ENCODE results near the gene MAP1B.

The MAP1B gene

DNA sequence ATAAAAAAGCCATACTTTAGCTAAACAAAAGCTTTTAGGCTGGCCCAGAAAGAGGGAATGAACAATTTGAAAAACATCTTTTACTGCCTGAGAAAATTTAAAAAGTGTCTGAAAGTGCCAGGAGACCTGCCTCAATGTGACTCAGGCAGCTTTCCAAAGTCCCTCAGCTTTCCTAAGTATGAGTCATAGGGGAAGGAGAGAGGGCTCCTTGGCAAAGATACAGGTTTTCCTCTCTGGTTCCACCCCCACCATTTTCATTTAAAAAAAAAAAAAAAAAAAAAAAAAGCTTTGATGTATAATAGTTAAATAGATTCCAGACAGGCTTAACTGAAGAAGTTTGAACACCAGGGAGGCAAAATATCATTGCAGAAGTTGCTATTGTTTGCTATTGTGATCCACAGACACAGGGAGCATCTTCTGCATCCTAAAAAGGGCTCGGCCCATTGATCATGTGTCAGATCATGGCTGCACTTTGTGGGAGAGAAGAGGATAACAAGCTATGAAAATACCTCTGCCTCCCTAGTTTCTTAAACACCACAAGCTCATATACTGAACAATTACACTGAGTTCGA lies 141.2 kb downstream of the MAP1B start:
- Histone ChIP-seq H3K4me3 (ENCODE audit: low read depth, low read length) (no peak overlapping the region), H3K27me3 (ENCODE audit: control insufficient read depth, insufficient read depth, low read length) (no peaks in the 10 kb centered on the region), H3K36me3 (ENCODE audit: control insufficient read depth, insufficient read depth, low read length) (peaks cover 6% of the 10 kb centered on the region; the same call in 1 of the 2 replicates), H3K9me3 (ENCODE audit: control insufficient read depth, insufficient read depth, low read length) (no peaks in the 10 kb centered on the region), H3K27ac (ENCODE audit: low read depth, low read length) (peak overlapping the region; percentile 64), H3K9ac (ENCODE audit: low read depth, low read length) (no peak overlapping the region), H3K4me1 (ENCODE audit: control insufficient read depth, insufficient read depth, low read length) (peaks cover 28% of the 10 kb centered on the region)

DNA sequence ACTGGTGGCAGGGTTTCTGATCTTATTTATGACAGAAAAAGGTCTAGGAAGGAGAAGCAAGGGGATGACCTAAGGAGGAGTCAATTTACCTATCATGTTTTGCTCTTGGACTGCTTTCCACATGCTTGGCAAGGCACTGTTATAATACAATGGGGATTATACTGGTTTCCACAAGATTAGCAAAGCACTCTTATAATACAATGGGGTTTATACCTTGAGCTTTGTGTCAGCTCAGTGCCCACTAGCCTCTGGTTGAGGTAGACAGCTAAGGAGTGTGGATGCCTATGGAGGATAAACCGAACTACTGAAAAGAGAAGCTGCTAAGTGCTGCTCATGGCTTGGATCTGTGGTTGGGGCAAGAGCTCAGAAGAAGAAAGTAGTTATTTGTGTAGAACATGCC lies 144.1 kb downstream of the MAP1B start:
- H3K9me3 ChIP-seq (ENCODE audit: control insufficient read depth, insufficient read depth, low read length) = no peaks in the 10 kb centered on the region
- H3K36me3 ChIP-seq (ENCODE audit: control insufficient read depth, insufficient read depth, low read length) = peaks cover 6% of the 10 kb centered on the region; the same call in 1 of the 2 replicates
- H3K27me3 ChIP-seq (ENCODE audit: control insufficient read depth, insufficient read depth, low read length) = no peaks in the 10 kb centered on the region
- H3K4me3 ChIP-seq (ENCODE audit: low read depth, low read length) = no peak overlapping the region
- peaks cover 16% of the 10 kb centered on the region for H3K4me1 ChIP-seq (ENCODE audit: control insufficient read depth, insufficient read depth, low read length)
- no peak overlapping the region for H3K9ac ChIP-seq (ENCODE audit: low read depth, low read length)
- no peak overlapping the region for H3K27ac ChIP-seq (ENCODE audit: low read depth, low read length)

- Histone ChIP-seq H3K27me3 (ENCODE audit: control insufficient read depth, insufficient read depth, low read length) (no peaks in the 10 kb centered on the region), H3K9me3 (ENCODE audit: control insufficient read depth, insufficient read depth, low read length) (no peaks in the 10 kb centered on the region), H3K36me3 (ENCODE audit: control insufficient read depth, insufficient read depth, low read length) (peaks cover 11% of the 10 kb centered on the region; the same call in 1 of the 2 replicates), H3K4me1 (ENCODE audit: control insufficient read depth, insufficient read depth, low read length) (peaks cover 12% of the 10 kb centered on the region), H3K27ac (ENCODE audit: low read depth, low read length) (no peak overlapping the region), H3K4me3 (ENCODE audit: low read depth, low read length) (no peak overlapping the region), H3K9ac (ENCODE audit: low read depth, low read length) (no peak overlapping the region)
Measured at GRCh38 chr5:72252008-72252407, 144.7 kb downstream of the MAP1B start.

- no peak overlapping the region for H3K9ac ChIP-seq (ENCODE audit: low read depth, low read length)
- H3K27ac ChIP-seq (ENCODE audit: low read depth, low read length) = no peak overlapping the region
- no peaks in the 10 kb centered on the region for H3K27me3 ChIP-seq (ENCODE audit: control insufficient read depth, insufficient read depth, low read length)
- H3K4me3 ChIP-seq (ENCODE audit: low read depth, low read length) = no peak overlapping the region
- peaks cover 12% of the 10 kb centered on the region for H3K4me1 ChIP-seq (ENCODE audit: control insufficient read depth, insufficient read depth, low read length)
- H3K9me3 ChIP-seq (ENCODE audit: control insufficient read depth, insufficient read depth, low read length) = no peaks in the 10 kb centered on the region
- H3K36me3 ChIP-seq (ENCODE audit: control insufficient read depth, insufficient read depth, low read length) = peaks cover 16% of the 10 kb centered on the region; the same call in 1 of the 2 replicates
Measured at GRCh38 chr5:72252574-72253155, 145.4 kb downstream of the MAP1B start.

DNA sequence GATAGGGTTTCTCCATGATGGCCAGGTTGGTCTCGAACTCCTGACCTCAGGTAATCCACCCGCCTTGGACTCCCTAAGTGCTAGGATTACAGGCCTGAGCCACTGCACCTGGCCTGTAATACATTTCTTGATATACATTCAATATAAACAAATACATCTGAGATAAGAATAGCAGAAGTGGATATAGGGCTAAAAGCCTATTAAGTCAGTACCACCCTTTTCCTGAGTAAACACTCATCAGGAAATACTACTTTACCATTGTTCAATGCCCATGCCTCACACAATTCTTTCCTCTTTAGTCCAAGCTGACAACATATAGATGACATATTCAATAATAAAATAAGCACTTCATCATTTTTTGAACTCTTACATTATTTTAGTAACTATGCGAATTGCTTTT lies 148.0 kb downstream of the MAP1B start:
- H3K36me3 ChIP-seq (ENCODE audit: control insufficient read depth, insufficient read depth, low read length) = peaks cover 16% of the 10 kb centered on the region; the same call in 1 of the 2 replicates
- H3K27ac ChIP-seq (ENCODE audit: low read depth, low read length) = no peak overlapping the region
- no peaks in the 10 kb centered on the region for H3K27me3 ChIP-seq (ENCODE audit: control insufficient read depth, insufficient read depth, low read length)

GRCh38 chr5:72255670-72256069 lies 148.4 kb downstream of the MAP1B start:
- Histone ChIP-seq H3K36me3 (ENCODE audit: control insufficient read depth, insufficient read depth, low read length) (peaks cover 16% of the 10 kb centered on the region; the same call in 1 of the 2 replicates), H3K4me3 (ENCODE audit: low read depth, low read length) (no peak overlapping the region), H3K27me3 (ENCODE audit: control insufficient read depth, insufficient read depth, low read length) (no peaks in the 10 kb centered on the region), H3K9me3 (ENCODE audit: control insufficient read depth, insufficient read depth, low read length) (no peaks in the 10 kb centered on the region), H3K9ac (ENCODE audit: low read depth, low read length) (no peak overlapping the region), H3K4me1 (ENCODE audit: control insufficient read depth, insufficient read depth, low read length) (no peaks in the 10 kb centered on the region), H3K27ac (ENCODE audit: low read depth, low read length) (no peak overlapping the region)

More for the DNA sequence above, 148.0 kb downstream of the MAP1B start:
- Histone ChIP-seq H3K4me1 (ENCODE audit: control insufficient read depth, insufficient read depth, low read length) (no peaks in the 10 kb centered on the region), H3K4me3 (ENCODE audit: low read depth, low read length) (no peak overlapping the region), H3K9ac (ENCODE audit: low read depth, low read length) (no peak overlapping the region), H3K9me3 (ENCODE audit: control insufficient read depth, insufficient read depth, low read length) (no peaks in the 10 kb centered on the region)

- Histone ChIP-seq H3K4me3 (ENCODE audit: low read depth, low read length) (no peak overlapping the region), H3K36me3 (ENCODE audit: control insufficient read depth, insufficient read depth, low read length) (peaks cover 16% of the 10 kb centered on the region; the same call in 1 of the 2 replicates), H3K4me1 (ENCODE audit: control insufficient read depth, insufficient read depth, low read length) (no peaks in the 10 kb centered on the region), H3K9me3 (ENCODE audit: control insufficient read depth, insufficient read depth, low read length) (no peaks in the 10 kb centered on the region), H3K9ac (ENCODE audit: low read depth, low read length) (no peak overlapping the region), H3K27ac (ENCODE audit: low read depth, low read length) (no peak overlapping the region), H3K27me3 (ENCODE audit: control insufficient read depth, insufficient read depth, low read length) (no peaks in the 10 kb centered on the region)
Measured at GRCh38 chr5:72256536-72256935, 149.3 kb downstream of the MAP1B start.

All from HUES48 (cell line).